Measurements from ENCODE around the gene FAM131B. TPM values are rescaled to one million over a fixed set of nuclear protein-coding genes. Genes with fewer than 3 reads are reported as not detected.

Gene FAM131B
- total and polyA plus RNA-seq, 9 of the 15 experiments (the other 6 are each of a cell fraction or from before 2014, with no cell fraction given), result 0.03 to 0.04 TPM; not detected in 7

DNA sequence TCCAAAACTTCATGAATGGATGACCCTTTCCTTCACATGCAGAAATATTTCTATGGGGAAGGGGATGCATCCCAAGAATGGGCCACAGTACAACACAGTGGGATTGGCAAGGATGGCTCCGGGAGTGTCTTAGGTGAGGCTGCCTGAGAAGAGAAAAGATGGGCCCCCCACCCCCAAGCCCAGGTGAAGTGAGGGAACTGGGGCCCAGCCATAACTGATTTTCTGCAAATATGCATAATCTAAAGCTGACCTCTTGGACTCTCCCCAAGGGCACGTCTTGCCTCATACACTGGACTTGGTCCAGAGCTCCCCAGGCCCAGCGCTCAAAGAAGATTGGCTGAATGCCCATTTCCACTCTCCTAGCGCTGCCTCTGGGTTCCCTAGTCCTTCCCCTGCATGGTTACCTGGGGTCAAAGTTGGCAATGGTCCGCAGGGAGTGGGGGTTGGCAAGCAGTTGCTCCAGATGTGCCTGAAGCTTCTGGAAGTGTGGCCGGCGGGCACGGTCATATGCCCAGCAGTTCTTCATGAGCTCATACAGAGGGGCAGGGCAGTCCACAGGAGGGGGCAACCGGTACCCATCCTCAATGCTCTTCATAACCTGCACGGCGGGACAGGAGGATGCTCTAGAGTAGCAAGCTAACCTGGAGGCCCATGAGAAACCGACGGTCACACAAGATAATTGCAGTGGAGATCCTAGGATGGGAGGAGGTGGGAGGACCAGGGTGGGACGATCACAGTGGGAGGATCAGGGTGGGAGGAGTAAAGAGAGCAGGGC lies 30.9 kb upstream of the FAM131B start:
- intact Hi-C loops (cut with micrococcal nuclease) (no loop called here), in situ Hi-C loops (cut with MboI) (no loop called here)
- Histone ChIP-seq H3K27ac (ENCODE audit: extremely low read depth, low read depth, low read length) (no peak overlapping the region), H3K79me2 (ENCODE audit: control insufficient read depth, insufficient read depth, low read length) (no peaks in the 10 kb centered on the region), H2AFZ (ENCODE audit: low read depth, low read length) (no peak overlapping the region), H3K27me3 (ENCODE audit: control insufficient read depth in 2 of 2, insufficient read depth in 2 of 2, low read length in 2 of 2) (peaks cover 19 to 52% of the 10 kb centered on the region in 2 experiments; a peak in 4 of 5 replicates), H3K9me1 (ENCODE audit: control insufficient read depth, insufficient read depth, low read length) (peaks cover 8% of the 10 kb centered on the region), H3K9ac (ENCODE audit: insufficient read depth in 1 of 2, low read depth in 2 of 2, low read length in 2 of 2) (no peak overlapping the region), H3K4me2 (ENCODE audit: insufficient read depth, low read length) (no peak overlapping the region), H4K20me1 (replicated peaks; ENCODE audit: control insufficient read depth, insufficient read depth, low read length) (peaks cover 25% of the 10 kb centered on the region), H3K36me3 (ENCODE audit: control insufficient read depth, insufficient read depth, low read length) (peaks cover 33% of the 10 kb centered on the region; the same call in 2 of the 3 replicates), H3K9me3 (replicated peaks; ENCODE audit: control insufficient read depth, insufficient read depth, low read depth, low read length) (no peaks in the 10 kb centered on the region), H3K4me3 (no peak overlapping the region), H3K4me1 (replicated peaks in 1 of 2; ENCODE audit: control insufficient read depth in 2 of 2, insufficient read depth in 2 of 2, low read length in 2 of 2) (peaks cover 0 to 15% of the 10 kb centered on the region in 2 experiments; a peak in 2 of 5 replicates)
- no TSS peak for BruUV-seq (replicated peaks)
- no peak for FAIRE-seq
- POLR2A ChIA-PET, result interaction anchor here (0.9 to 9.7 kb wide), 8 partner anchors 9 to 41 kb away, joined by 3 to 131 read pairs (median 6); partner anchors contain the start of genes EPHA1 and ZYX
- ATAC-seq, result no peak
- CTCF ChIA-PET (ENCODE audit: low intra/inter-chr PET ratio), result no interaction called here
- DNase-seq (ENCODE audit: extremely low read depth in 1 of 4, low spot score in 3 of 4), result peak in 2 of 4 experiments; percentile 31 to 36
- 22% methylated on average over 14 of the region's 14 CpGs for WGBS (ENCODE audit: insufficient coverage, low coverage, missing lambda C conversion rate)
- TF ChIP-seq SUPT5H (IDR thresholded peaks at IDR 0.05), result 0 out of 2 replicates have a peak, but pooled peaks have one; percentile 5
- peak; percentile 26 for TF ChIP-seq KDM5B (IDR thresholded peaks at IDR 0.05; ENCODE audit: insufficient replicate concordance, low read depth, low read length)
- no peak for TF ChIP-seq RNF2 (IDR thresholded peaks at IDR 0.05)
- TF ChIP-seq ZNF224 (CRISPR knock-in tag; IDR thresholded peaks at IDR 0.05), result 0 out of 2 replicates have a peak, but pooled peaks have one; percentile 32
- 0 out of 2 replicates have a peak, but pooled peaks have one; percentile 53 for TF ChIP-seq ZNF217 (CRISPR knock-in tag; IDR thresholded peaks at IDR 0.05)
- peak; percentile 74; the same call in 1 of the 2 replicates for TF ChIP-seq ZNF263 (CRISPR knock-in tag; IDR thresholded peaks at IDR 0.05; ENCODE audit: borderline replicate concordance)
- TF ChIP-seq NFIC (IDR thresholded peaks at IDR 0.05), result peak; percentile 77
- 0 out of 2 replicates have a peak, but pooled peaks have one; percentile 5 for TF ChIP-seq CBX1 (IDR thresholded peaks at IDR 0.05; ENCODE audit: low read depth)
- no peak for TF ChIP-seq SRSF9 (IDR thresholded peaks at IDR 0.05; ENCODE audit: borderline replicate concordance, low read depth, low read length)
- TF ChIP-seq CEBPG (CRISPR knock-in tag; IDR thresholded peaks at IDR 0.05), result no peak
- TF ChIP-seq CEBPG (tag; conservative IDR thresholded peaks at IDR 0.05 in 1 of 2, IDR thresholded peaks at IDR 0.05 in 1 of 2), result 0 out of 4 replicates have a peak, but pooled peaks of 1 of the 2 experiments have one; percentile 21
- TF ChIP-seq POLR2A (conservative IDR thresholded peaks at IDR 0.05), result 0 out of 2 replicates have a peak, but pooled peaks have one; percentile 25
- TF ChIP-seq, protein P1, sequence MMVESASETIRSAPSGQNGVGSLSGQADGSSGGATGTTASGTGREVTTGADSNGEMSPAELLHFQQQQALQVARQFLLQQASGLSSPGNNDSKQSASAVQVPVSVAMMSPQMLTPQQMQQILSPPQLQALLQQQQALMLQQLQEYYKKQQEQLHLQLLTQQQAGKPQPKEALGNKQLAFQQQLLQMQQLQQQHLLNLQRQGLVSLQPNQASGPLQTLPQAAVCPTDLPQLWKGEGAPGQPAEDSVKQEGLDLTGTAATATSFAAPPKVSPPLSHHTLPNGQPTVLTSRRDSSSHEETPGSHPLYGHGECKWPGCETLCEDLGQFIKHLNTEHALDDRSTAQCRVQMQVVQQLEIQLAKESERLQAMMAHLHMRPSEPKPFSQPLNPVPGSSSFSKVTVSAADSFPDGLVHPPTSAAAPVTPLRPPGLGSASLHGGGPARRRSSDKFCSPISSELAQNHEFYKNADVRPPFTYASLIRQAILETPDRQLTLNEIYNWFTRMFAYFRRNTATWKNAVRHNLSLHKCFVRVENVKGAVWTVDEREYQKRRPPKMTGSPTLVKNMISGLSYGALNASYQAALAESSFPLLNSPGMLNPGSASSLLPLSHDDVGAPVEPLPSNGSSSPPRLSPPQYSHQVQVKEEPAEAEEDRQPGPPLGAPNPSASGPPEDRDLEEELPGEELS (CRISPR knock-in tag; IDR thresholded peaks at IDR 0.05; ENCODE audit: borderline replicate concordance), result 0 out of 2 replicates have a peak, but pooled peaks have one; percentile 37
- no peak for TF ChIP-seq ZNF644 (tag; IDR thresholded peaks at IDR 0.05; ENCODE audit: low read depth)
- TF ChIP-seq, protein P2, sequence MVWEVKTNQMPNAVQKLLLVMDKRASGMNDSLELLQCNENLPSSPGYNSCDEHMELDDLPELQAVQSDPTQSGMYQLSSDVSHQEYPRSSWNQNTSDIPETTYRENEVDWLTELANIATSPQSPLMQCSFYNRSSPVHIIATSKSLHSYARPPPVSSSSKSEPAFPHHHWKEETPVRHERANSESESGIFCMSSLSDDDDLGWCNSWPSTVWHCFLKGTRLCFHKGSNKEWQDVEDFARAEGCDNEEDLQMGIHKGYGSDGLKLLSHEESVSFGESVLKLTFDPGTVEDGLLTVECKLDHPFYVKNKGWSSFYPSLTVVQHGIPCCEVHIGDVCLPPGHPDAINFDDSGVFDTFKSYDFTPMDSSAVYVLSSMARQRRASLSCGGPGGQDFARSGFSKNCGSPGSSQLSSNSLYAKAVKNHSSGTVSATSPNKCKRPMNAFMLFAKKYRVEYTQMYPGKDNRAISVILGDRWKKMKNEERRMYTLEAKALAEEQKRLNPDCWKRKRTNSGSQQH (CRISPR knock-in tag; IDR thresholded peaks at IDR 0.05), result 0 out of 2 replicates have a peak, but pooled peaks have one; percentile 26
